ENCODE measurements around the gene KIAA1549. TPM values are rescaled to one million over a fixed set of nuclear protein-coding genes. Genes with fewer than 3 reads are reported as not detected.

KIAA1549 gene
- total RNA-seq, 1 donor: 5.1 TPM

DNA sequence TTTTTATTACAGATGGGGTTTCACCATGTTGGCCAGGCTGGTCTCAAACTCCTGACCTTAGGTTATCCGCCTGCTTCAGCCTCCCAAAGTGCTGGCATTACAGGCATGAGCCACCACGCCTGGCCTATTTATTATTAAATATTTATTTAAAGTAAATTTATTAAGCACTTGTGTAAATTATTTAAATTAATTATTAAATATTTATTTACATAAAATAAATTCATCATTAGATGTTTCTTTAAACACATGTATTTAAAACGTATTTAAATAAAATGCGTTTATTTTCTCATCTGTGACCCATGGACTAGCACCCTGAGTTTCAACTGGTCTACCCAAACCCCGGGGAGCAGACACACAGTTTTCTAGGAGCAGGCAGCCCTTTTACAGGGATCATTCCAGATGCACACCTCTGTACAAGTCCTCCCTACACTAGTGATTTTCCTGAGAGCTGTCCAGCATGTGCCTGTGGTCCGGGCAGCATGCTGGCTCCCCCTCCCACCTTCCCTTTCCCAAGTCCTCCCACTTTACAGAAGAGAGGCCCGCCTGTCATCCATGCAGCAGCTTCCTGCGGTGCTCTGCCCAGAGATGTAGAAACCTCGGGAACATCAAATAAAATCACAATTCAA lies 94.0 kb downstream of the KIAA1549 start:
- DNase-seq (ENCODE audit: low read depth in 2 of 3, low spot score in 2 of 3): no peak

DNA sequence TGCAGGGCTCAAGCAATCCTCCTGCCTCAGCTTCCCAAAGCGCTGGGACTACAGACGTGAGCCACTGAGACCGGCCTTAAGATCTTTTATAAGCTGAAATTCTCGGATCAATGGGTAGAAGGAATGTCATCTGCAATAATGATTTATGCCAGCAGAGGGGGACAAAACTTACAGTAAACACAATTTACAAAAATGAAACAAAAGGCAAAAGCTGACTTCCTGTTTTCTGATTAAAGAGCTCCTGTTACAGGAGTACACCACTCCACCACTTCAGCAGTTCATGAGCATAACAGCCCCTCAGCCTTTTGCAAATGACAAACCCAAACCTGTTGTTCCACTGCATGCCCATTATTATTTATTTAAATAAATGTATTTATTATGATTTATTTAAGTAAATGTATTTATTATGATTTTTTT lies 94.7 kb downstream of the KIAA1549 start:
- DNase-seq (ENCODE audit: low read depth in 2 of 3, low spot score in 2 of 3): peak; percentile 49 to 90 (median 69)

DNA sequence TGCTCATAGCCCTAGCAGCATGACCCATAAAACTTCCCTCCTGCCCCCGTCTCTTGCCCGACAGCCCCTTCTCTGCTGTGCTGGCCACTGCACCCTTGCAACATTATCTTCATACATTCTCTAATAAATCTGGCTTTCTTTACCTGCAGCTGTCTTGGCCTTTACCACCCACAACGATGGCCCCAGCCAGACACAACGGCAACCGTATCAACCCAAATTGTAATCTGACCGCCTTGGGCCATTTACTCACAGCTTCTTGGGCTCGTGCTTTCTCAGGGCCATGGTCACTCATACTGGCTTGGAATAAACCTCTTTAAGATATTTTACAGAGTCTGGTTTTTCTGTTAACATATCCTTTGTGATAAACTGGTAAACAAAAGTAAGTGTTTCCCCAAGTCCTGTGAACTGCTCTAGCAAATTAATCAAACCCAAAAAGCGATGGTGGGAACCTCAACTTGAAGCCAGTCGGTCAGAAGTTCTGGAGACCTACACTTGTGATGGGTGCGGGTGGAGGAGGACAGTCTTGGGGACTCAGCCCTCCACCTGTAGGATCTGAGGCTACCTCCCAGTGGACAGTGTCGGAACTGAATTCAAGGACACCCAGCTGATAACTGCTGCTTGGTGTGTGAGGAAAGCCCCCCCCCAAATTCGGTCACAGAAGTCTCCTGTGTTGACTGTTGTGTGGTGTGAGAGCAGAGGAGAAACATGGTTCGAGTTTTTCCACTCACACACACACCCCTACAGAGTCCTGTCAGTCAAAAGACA lies 95.6 kb downstream of the KIAA1549 start:
- DNase-seq (ENCODE audit: low read depth in 2 of 3, low spot score in 2 of 3): peak in 1 of 3 donors; percentile 10

DNA sequence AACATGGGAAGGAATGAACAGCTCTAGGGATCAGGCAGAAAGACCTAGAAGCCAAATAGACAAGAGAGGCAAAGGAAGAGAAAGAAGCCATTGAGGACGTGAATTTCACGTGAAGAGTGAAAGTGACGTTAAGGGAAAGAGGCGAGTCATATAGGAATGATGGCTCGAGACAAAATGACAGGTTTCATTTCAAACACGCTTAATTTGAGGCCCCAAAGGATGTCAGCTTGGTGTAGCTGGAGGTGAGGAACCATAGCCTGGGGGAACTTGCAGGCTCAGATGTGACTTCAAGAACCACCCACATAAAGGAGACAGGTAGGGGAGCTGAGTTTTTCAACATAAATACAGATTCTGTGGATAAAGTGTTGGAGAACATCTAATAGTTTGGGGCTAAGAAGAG lies 98.9 kb downstream of the KIAA1549 start:
- DNase-seq (ENCODE audit: low read depth in 2 of 3, low spot score in 2 of 3): no peak

DNA sequence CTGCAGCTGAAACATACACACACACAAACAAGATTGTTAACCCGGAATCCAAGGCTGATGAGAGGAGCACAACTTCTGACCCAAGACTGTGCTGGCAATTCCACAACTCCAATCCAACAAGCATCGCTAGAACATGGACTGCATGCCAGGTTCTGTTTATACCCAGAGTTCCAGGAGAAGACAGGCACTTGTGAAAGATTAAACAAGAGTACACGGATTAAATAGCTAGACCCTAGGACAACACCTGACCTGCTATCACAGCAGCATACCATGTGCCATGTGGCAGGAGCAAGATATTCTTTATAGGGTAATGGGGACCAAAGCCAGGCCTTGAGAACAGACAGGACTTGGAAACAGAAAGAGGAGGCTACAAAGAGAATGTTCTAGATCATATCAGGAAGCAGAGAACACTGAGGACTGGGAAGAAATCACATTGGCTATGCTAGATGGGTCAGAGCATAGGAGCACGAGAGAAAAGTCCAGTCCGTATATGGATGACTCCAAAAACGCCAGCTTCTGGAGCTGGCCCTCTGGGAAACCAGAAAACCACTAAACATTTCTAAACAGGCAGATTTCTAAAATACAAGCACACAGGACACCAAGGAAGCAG lies 99.5 kb downstream of the KIAA1549 start:
- DNase-seq (ENCODE audit: low read depth in 2 of 3, low spot score in 2 of 3): no peak

DNA sequence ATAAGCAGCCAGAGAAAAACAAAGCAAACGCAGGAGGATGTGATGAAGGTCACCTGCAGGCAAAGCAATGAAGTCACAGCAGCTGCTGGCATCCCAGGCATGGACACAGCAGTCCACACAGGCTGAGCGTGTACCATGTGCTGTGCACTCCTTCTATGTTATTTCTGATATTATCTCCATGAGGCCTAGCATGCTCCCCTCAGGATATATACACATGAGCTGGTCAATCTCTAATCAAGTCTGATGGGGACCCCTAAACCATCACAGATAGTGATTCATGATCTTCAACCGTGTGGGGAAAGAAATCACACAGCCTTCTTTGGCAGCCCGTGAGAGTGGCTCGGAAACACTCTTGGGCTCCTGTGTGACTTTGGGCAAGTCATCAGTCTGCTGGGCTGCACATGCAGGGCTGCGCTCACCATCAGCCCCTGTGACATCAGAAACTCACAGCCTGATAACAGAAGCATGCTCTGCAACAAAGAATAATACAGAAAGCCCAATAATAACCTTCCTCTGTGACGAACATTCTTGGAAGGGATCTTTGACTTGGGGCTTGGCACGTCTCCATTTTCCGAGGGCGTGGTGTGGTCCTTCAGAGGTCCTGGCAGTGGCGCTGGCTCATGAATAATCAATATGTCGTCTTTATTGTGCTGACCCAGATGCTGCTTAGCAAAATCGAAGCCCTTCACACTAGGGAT lies 100.2 kb downstream of the KIAA1549 start:
- DNase-seq (ENCODE audit: low read depth in 2 of 3, low spot score in 2 of 3): no peak

DNA sequence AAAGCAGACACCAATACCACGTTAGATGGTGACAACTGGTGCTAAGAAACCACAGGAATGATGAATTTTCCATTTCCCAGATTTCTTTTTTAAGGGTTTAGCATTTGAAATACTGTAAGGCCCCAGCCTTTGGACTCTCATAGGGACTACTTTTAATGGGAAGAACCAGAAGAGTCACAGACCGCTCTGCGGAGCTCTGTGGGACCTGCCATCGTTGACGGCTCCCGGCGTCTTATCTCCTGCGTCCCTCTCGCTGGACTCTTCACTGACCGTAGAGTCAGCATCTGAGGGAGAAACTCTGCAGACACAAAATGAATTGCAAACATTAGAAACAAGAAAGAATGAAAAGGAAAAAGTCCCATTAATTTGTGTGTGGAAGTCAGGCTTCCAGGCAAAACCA lies 101.8 kb downstream of the KIAA1549 start:
- DNase-seq (ENCODE audit: low read depth in 2 of 3, low spot score in 2 of 3): no peak

DNA sequence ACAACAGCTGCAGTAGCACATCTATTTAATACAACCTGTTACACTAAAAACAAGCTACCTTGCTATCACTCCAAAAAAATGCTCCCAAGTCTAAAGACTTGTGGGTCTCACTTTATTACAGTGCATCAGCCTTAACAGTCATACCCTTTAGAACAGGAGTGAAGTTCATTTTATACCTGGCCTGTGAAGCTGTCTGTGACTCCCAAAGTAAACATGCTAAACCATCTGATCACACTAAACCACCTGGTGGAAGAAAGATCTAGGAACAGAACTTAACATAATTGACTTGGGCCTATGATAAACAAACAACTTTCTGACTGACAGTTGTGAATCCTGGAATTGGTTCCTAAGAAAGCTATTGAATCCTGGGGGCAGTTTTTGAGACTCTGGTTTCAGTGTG lies 102.3 kb downstream of the KIAA1549 start:
- DNase-seq (ENCODE audit: low read depth in 2 of 3, low spot score in 2 of 3): no peak

DNA sequence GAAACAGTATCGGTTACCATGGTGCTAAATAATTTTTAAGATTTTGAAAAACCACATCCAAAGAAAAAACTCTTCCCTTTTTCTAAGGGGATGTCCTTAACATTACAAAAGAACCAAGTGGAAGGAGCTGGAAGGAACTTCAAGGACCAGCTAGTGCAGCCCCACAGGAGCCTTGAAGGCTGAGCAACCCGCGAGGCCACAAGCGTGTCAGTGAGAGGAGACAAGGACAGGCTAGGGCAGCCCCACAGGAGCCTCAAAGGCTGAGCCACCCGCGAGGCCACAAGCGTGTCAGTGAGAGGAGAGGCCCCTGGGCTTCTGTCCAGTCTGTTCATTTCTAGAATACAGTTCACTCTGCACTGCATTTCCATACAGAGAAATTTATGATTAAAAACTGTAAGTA lies 103.1 kb downstream of the KIAA1549 start:
- DNase-seq (ENCODE audit: low read depth in 2 of 3, low spot score in 2 of 3): no peak

DNA sequence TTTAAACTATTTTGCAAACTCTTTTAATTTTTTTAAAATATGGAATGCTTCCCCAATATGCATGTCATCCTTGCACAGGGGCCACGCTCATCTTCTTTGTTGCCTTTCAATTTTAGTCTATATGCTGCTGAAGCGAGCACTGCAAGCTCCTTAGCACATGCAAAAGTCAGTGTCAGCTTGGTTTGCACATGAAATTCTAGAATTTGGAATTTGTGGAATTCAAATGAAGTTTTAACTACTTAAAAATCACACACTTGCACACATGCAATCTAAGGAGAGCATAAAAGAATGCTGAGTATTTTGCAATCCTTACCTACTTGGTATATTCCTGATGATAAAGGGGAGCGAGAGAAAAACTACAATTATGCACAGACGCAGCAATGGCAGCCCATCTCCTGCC lies 104.9 kb downstream of the KIAA1549 start:
- DNase-seq (ENCODE audit: low read depth in 2 of 3, low spot score in 2 of 3): no peak

DNA sequence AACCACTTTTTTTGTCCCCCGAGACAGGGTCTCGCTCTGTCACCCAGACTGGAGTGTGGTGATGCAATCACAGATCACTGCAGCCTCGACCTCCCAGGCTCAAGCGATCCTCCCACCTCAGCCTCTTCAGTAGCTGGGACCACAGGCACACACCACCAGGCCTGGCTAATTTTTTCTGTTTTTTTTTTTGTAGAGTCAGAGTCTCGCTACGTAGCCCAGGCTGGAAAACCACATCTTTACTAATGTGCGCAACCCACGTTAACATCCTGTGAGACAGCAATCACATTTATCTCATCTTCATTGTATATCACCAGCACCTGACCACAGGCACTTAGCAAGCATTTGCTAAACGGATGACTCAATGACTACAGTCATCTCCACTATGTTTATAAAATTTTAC lies 105.4 kb downstream of the KIAA1549 start:
- peak in 1 of 3 donors; percentile 10 for DNase-seq (ENCODE audit: low read depth in 2 of 3, low spot score in 2 of 3)

DNA sequence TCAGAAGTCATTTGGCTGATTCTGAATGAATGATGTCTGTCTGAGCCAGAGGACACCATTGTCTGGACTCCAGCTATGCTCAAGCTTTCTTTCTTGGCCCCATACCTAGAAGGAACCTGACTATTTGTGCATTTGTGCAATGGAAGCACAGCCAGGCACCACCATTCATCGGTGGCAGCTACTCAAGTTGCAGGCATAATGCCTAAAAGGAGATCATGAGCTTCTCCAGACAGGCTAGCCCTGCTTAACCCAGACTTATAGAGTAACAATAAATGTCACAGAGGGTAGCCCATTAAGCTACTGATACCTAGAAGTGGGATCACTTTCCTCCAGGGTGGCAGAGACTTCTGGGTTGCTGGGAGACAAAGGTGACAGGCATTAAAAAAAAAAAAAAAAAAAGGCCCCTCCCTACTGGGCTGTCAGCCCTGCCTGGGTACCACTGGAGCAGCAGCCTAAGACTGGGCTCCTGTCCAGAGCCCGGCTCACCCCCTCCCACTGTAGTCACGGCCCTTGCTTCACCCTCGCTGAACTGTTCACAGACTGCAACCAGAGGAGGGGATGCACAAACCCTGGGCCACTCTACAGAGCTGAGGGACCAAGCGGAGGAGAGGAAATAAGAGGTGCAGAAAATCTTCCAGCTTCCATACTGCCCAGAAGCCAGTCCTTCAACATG lies 107.8 kb downstream of the KIAA1549 start:
- no peak for DNase-seq (ENCODE audit: low read depth in 2 of 3, low spot score in 2 of 3)

DNA sequence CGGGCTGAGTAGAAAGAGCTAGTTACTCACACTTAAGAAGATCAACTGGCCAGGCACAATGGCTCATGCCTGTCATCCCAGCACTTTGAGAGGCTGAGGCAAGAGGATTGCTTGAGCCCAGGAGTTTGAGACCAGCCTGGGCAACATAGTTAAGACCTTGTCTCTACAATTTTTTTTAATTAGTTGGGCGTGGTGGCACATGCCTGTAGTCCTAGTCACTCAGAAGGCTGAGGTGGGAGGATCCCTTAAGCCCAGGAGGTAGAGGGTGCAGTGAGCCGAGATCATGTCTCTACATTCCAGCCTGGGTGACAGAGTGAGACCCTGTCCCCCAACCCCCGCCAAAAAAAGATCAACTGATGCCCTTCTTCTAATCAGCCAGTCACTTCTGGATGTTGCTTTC lies 108.6 kb downstream of the KIAA1549 start:
- no peak for DNase-seq (ENCODE audit: low read depth in 2 of 3, low spot score in 2 of 3)

DNA sequence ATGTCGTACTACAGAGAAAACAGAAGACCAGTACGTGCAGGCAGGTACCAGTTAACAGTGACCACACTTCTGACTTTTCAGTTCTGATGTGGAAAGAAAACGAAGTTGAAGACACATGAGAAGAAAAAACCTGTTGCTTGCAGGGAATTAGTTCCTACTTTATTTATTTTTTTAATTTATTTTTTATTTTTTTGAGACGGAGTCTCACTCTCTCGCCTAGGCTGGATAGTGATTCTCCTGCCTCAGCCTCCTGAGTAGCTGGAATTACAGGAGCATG lies 109.4 kb downstream of the KIAA1549 start:
- DNase-seq (ENCODE audit: low read depth in 2 of 3, low spot score in 2 of 3): no peak

DNA sequence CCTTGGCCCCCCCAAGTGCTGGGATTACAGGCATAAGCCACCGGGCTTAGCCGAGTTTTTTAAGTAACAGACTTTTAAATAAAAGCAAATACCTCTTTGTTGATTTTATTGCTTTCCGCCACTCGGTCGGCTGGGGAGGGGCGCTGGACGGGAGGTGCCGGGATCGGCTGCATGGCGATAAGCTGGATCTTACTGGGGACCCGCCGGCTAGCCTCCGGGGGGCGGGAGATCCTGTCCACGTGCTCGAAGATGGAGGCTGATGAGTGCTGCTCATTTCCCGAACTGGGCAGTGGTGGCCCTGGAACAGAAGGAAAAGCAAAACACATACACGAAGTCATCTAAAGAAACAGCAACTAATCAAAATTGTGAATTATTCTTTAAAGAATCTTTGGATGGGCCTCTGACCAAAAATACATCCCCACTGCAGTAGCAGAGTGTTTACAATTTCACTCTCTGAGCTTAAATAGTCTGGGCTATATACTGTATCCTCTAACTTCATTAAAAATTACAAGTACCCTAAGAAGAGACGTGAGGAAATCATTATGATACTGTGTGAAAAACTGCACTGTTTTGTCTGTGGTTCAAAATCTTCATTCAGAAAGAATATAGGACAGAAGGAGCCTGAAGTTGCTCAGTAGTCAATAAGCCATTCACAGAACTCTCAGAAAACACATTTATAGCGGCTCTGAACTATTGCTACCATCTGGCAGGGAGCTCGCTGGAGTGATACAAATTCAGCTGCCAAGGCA lies 110.0 kb downstream of the KIAA1549 start:
- no peak for DNase-seq (ENCODE audit: low read depth in 2 of 3, low spot score in 2 of 3)

DNA sequence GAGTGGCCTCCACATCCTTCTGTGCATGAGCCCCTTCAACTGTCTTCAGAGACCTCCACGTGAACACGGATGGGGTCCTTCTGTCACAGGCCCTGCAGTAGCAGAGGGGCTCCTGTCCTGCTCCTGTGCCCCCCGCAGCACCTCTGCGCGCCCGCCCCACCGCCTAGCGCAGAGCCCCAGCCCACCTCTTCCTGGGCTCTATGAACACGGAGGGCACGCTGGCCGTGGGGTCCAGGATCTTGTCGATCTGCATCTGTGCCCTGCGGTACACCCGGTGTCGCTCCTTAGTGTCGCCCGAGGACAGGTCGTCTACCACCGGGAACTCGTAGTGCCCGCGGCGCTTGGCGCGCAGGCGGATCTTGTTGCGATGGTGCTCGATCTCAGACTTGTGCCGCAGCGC lies 111.8 kb downstream of the KIAA1549 start:
- DNase-seq (ENCODE audit: low read depth in 2 of 3, low spot score in 2 of 3): no peak

DNA sequence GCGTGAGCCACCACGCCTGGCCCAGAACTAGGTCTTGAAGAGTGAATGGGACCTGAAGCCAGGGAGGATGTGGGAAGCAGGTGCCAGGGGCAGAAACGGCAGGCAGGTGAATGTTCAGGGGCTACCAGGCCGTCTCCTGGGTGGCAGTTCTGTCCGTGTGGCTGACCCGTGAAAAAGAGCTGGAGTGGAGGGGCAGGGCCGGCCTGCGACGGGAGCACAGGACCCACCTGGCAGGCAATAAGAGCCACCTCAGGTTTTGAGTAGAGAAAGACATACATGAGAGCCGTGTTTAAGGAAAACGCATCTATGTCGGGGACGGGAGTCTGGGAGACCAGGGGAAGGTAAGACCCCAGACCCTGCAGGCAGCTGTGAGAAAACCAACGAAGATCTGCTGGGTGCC lies 112.5 kb downstream of the KIAA1549 start:
- no peak for DNase-seq (ENCODE audit: low read depth in 2 of 3, low spot score in 2 of 3)

DNA sequence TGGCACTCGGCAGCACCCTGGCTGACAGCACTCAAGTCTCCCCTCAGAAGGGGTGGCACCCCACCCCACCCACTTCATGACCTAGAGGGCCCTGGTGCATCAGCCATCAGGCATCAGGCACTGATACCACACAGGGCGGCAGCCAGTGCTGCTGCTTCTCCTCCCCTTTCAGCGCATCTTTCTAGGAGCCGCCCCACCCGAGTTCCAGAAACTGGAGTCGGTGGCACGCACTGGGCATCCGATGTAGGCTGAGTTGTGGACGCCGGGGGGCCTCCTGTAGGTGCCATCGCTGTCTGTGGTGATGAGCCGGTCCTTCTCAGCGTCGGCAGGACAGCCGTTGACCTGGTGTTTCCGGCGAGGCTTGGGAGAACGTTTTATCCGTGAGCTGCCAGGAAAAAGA lies 113.4 kb downstream of the KIAA1549 start:
- DNase-seq (ENCODE audit: low read depth in 2 of 3, low spot score in 2 of 3): no peak

DNA sequence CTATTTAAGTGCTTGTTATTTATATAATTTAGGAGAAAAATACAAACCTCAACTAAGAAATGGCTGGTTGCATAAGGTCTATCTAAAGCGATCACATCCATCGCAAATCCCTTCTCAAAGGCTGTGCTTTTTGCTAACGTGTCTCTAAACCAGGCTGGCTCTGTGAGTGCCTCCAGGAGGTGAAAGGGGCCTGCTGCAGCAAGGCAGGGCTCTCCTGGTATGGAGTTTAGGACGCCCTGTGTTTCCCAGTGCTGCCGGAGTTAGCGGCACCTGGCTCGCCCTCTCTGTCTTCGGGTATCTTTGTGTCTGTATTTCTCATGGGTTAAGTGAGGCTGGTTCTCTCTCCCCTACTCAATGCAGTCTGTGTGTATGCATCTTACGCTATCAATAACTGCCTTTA lies 114.8 kb downstream of the KIAA1549 start:
- no peak for DNase-seq (ENCODE audit: low read depth in 2 of 3, low spot score in 2 of 3)

DNA sequence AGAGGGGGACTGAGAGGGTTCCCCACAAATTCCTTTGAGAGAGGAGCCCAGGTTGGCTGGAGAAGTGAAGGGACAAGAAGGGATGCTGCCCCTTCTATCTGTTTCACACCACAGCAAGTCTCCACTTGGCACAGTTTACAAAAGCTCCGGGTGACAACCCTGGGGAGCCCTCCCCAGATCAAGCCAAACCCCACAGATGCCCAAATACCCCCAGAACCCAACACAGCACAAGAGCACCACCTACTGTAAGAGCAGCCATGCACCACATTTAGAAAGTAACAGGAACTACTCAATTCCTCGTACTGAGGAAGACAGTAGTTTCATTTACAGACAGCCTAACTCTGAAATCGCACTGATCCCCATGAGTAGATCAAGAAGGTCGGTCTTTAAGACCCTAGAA lies 115.3 kb downstream of the KIAA1549 start:
- DNase-seq (ENCODE audit: low read depth in 2 of 3, low spot score in 2 of 3): peak in 2 of 3 donors; percentile 54 to 71

All from hematopoietic multipotent progenitor cell (in vitro differentiated cells).